HepG2 (cell line): ENCODE data around the gene SNRPD2. TPM values are rescaled to one million over a fixed set of nuclear protein-coding genes. Genes with fewer than 3 reads are reported as not detected.

ENCODE experiments used
- CBFB ChIP-seq: sonication (generic); formaldehyde crosslinking; IDR thresholded peaks from 2 replicates; pipeline ENCODE4 v1.4.0; 2020; ENCODE audit warnings: missing genetic modification reagents
- CENPT ChIP-seq: sonication (generic); formaldehyde crosslinking; IDR thresholded peaks from 2 replicates; pipeline ENCODE4 v1.8.0; 2022; ENCODE audit warnings: low read depth, mild to moderate bottlenecking, moderate library complexity, missing genetic modification reagents
- EED ChIP-seq: sonication (generic); formaldehyde crosslinking; IDR thresholded peaks from 2 replicates; pipeline ENCODE4 v1.5.0; 2020; ENCODE audit warnings: mild to moderate bottlenecking, missing genetic modification reagents
- ETV5 ChIP-seq: IDR thresholded peaks from 2 replicates; pipeline ENCODE4 v1.6.1; 2018; ENCODE audit warnings: missing biosample characterization, missing genetic modification reagents, inconsistent platforms, borderline replicate concordance
- GATAD1 ChIP-seq: IDR thresholded peaks from 2 replicates; pipeline ENCODE4 v1.6.1; 2016; ENCODE audit warnings: missing genetic modification reagents, missing compliant biosample characterization
- GTF2F1 ChIP-seq: fragments of 150-350 bp; IDR thresholded peaks from 2 replicates; pipeline ENCODE4 v1.6.1; 2014; ENCODE audit warnings: low read length
- HOXA7 ChIP-seq: sonication (generic); formaldehyde crosslinking; IDR thresholded peaks from 2 replicates; pipeline ENCODE4 v1.8.1; 2022; ENCODE audit warnings: mild to moderate bottlenecking, missing genetic modification reagents, moderate library complexity
- IRF1 ChIP-seq: sonication (generic); formaldehyde crosslinking; IDR thresholded peaks from 2 replicates; pipeline ENCODE4 v1.4.0; 2020; ENCODE audit warnings: low read depth, mild to moderate bottlenecking, missing genetic modification reagents
- IRF2 ChIP-seq: IDR thresholded peaks from 2 replicates; pipeline ENCODE4 v1.6.1; 2018; ENCODE audit warnings: missing genetic modification reagents, missing compliant biosample characterization
- MAZ ChIP-seq, 2 experiments: sonication (generic) in 1 of 2; formaldehyde crosslinking in 1 of 2; IDR thresholded peaks; 2 replicates each; pipeline versions ENCODE4 v1.5.0 to v1.6.1; 2012 to 2020; ENCODE audit warnings: low read depth in 2 of 2, mild to moderate bottlenecking in 2 of 2, borderline replicate concordance in 1 of 2, improper control_type of control experiment in 1 of 2, low read length in 1 of 2, missing genetic modification reagents in 1 of 2, moderate library complexity in 1 of 2
- MBNL3 ChIP-seq: fragments of 250-450 bp; sonication (Bioruptor Pico); conservative IDR thresholded peaks from 2 replicates; pipeline ENCODE4 v1.8.0; 2022; ENCODE audit warnings: mild to moderate bottlenecking, inconsistent platforms
- RELA ChIP-seq: sonication (generic); formaldehyde crosslinking; IDR thresholded peaks from 2 replicates; pipeline ENCODE4 v1.4.0; 2020; ENCODE audit warnings: missing genetic modification reagents
- SIN3A ChIP-seq: IDR thresholded peaks from 2 replicates; pipeline ENCODE4 v1.6.1; 2011; ENCODE audit warnings: low read depth, mild to moderate bottlenecking, control low read depth, low read length, borderline replicate concordance
- THAP7 ChIP-seq: sonication (generic); formaldehyde crosslinking; IDR thresholded peaks from 2 replicates; pipeline ENCODE4 v1.8.1; 2023; ENCODE audit warnings: mild to moderate bottlenecking, missing genetic modification reagents
- ZNF10 ChIP-seq: sonication (generic); formaldehyde crosslinking; IDR thresholded peaks from 2 replicates; pipeline ENCODE4 v1.4.0; 2020; ENCODE audit warnings: mild to moderate bottlenecking, low read depth, missing genetic modification reagents, borderline replicate concordance
- ZNF124 ChIP-seq: sonication (generic); formaldehyde crosslinking; IDR thresholded peaks from 2 replicates; pipeline ENCODE4 v1.4.0; 2020; ENCODE audit warnings: missing genetic modification reagents
- ZNF362 ChIP-seq: sonication (generic); formaldehyde crosslinking; IDR thresholded peaks from 2 replicates; pipeline ENCODE4 v1.4.0; 2020; ENCODE audit warnings: missing genetic modification reagents, mild to moderate bottlenecking, borderline replicate concordance
- ZNF44 ChIP-seq: sonication (generic); formaldehyde crosslinking; IDR thresholded peaks from 2 replicates; pipeline ENCODE4 v1.5.1; 2020; ENCODE audit warnings: mild to moderate bottlenecking, missing genetic modification reagents
- ZNF451 ChIP-seq: sonication (generic); formaldehyde crosslinking; IDR thresholded peaks from 2 replicates; pipeline ENCODE4 v1.5.0; 2020; ENCODE audit warnings: mild to moderate bottlenecking, missing genetic modification reagents
- ZNF552 ChIP-seq: sonication (generic); formaldehyde crosslinking; IDR thresholded peaks from 2 replicates; pipeline ENCODE4 v1.9.0; 2022; ENCODE audit warnings: missing genetic modification reagents, mild to moderate bottlenecking, borderline replicate concordance
- ZNF562 ChIP-seq: sonication (generic); formaldehyde crosslinking; IDR thresholded peaks from 2 replicates; pipeline ENCODE4 v1.8.0; 2022; ENCODE audit warnings: missing genetic modification reagents, borderline replicate concordance
- ZNF75D ChIP-seq: sonication (generic); formaldehyde crosslinking; IDR thresholded peaks from 2 replicates; pipeline ENCODE4 v1.8.1; 2023; ENCODE audit warnings: missing genetic modification reagents, mild to moderate bottlenecking, borderline replicate concordance
- ZNF777 ChIP-seq: sonication (generic); formaldehyde crosslinking; IDR thresholded peaks from 2 replicates; pipeline ENCODE4 v1.4.0; 2020; ENCODE audit warnings: missing genetic modification reagents
- polyA plus RNA-seq, 8 experiments: library from polyadenylated mRNA; depleted of rRNA in 3 of 8; stranded (reverse) in 7 of 8; unstranded in 1 of 8; fragments of >200 nt; fragmentation: Illumina TruSeq in 4 of 8; extraction: Trizol in 4 of 8; gene quantifications; 2 replicates each; pipeline versions ENCODE4 v1.2.1 to v1.2.3, GENCODE V29; 2011 to 2016; ENCODE audit warnings: low read depth in 4 of 8, missing spikeins in 1 of 8, mixed read lengths in 1 of 8; ENCODE audit not compliant: insufficient read depth in 1 of 8
- total RNA-seq, 5 experiments: library from RNA; depleted of rRNA; stranded (reverse); fragments of >200 nt; fragmentation: Illumina TruSeq; extraction: Trizol; gene quantifications; 2 replicates each; pipeline ENCODE4 v1.2.3, GENCODE V29; 2016; ENCODE audit warnings: low read depth in 1 of 5
- TF ChIP-seq, protein P1 (sequence below): sonication (generic); formaldehyde crosslinking; conservative IDR thresholded peaks from 2 replicates; pipeline ENCODE4 v1.4.0; 2020; ENCODE audit warnings: missing genetic modification reagents

Gene SNRPD2
- total and polyA plus RNA-seq, 2 of the 13 experiments (the other 11 are each of a cell fraction or from before 2014, with no cell fraction given): 299 to 485 TPM

DNA sequence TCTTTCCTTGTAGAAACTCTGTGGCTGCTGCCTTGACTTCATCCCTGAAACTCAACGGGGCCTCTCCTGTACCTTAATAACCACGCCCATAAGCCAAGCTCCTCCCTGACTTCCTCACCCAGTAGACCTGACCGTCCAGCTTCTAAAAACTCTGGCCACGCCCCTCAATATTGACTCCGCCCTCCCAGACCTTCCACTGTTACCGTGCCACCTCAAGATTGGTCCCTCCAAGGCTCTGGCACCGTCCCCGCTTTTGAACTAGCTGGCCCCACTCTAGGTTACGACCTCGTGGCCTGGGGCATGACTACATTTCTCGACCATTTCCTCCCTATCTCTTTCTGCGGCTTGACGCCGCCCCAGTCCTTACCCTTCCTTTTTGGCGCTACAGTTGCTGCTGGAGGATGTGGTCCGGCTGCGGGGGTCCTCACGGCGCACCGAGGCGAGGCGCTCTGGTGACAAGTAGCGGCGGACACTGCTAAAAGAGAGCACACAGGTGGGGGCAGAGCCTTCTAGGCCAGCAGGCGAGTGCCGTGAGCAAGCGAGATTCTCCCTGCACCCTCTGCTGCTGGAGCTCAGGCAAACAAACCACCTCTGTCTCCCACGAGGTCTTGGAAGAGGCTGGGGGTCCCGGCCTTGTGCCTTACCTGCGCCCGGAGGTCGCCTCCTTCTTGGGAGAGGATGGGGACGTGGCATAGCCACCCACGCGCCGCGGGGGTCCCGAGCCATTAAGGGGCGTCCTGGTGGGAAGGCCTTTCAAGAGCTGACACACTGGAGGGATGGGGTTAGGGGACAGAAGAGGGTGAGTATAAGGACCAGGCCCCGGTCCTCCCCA lies 50.3 kb downstream of the SNRPD2 start (continued):
- no peak for TF ChIP-seq ZNF362 (CRISPR knock-in tag)
- TF ChIP-seq ZNF44 (CRISPR knock-in tag): no peak
- TF ChIP-seq EED (CRISPR knock-in tag): peak; percentile 9; the same call in 1 of the 2 replicates
- 0 out of 2 replicates have a peak, but pooled peaks have one; percentile 27 for TF ChIP-seq IRF2 (CRISPR knock-in tag)
- no peak for TF ChIP-seq SIN3A
- no peak for TF ChIP-seq THAP7
- no peak for TF ChIP-seq ZNF10 (CRISPR knock-in tag)
- TF ChIP-seq ETV5: no peak
- TF ChIP-seq ZNF777 (CRISPR knock-in tag): 0 out of 2 replicates have a peak, but pooled peaks have one; percentile 61
- TF ChIP-seq ZNF75D (CRISPR knock-in tag): no peak
- no peak for TF ChIP-seq CENPT (CRISPR knock-in tag)
- no peak for TF ChIP-seq GTF2F1
- TF ChIP-seq MAZ (IDR thresholded peaks at IDR 0.05; ENCODE audit: borderline replicate concordance, low read depth, low read length): no peak; the same call in 1 of the 2 replicates
- TF ChIP-seq MAZ (CRISPR knock-in tag; IDR thresholded peaks at IDR 0.05; ENCODE audit: low read depth): 0 out of 2 replicates have a peak, but pooled peaks have one; percentile 6
- TF ChIP-seq ZNF552 (CRISPR knock-in tag): no peak
- no peak for TF ChIP-seq ZNF124 (CRISPR knock-in tag)
- TF ChIP-seq, protein P1, sequence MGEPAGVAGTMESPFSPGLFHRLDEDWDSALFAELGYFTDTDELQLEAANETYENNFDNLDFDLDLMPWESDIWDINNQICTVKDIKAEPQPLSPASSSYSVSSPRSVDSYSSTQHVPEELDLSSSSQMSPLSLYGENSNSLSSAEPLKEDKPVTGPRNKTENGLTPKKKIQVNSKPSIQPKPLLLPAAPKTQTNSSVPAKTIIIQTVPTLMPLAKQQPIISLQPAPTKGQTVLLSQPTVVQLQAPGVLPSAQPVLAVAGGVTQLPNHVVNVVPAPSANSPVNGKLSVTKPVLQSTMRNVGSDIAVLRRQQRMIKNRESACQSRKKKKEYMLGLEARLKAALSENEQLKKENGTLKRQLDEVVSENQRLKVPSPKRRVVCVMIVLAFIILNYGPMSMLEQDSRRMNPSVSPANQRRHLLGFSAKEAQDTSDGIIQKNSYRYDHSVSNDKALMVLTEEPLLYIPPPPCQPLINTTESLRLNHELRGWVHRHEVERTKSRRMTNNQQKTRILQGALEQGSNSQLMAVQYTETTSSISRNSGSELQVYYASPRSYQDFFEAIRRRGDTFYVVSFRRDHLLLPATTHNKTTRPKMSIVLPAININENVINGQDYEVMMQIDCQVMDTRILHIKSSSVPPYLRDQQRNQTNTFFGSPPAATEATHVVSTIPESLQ (CRISPR knock-in tag): no peak
- no peak for TF ChIP-seq ZNF562 (CRISPR knock-in tag)
- no peak for TF ChIP-seq HOXA7 (CRISPR knock-in tag)
- no peak for TF ChIP-seq ZNF451 (CRISPR knock-in tag)
- no peak for TF ChIP-seq IRF1
- TF ChIP-seq RELA (CRISPR knock-in tag): no peak
- no peak for TF ChIP-seq GATAD1
- no peak for TF ChIP-seq CBFB (CRISPR knock-in tag)
- no peak for TF ChIP-seq MBNL3 (CRISPR knock-in tag)
